HT1080 (cell line): ENCODE measurements around the gene GJB2. TPM values are rescaled to one million over a fixed set of nuclear protein-coding genes. Genes with fewer than 3 reads are reported as not detected.
"Not testable (repeated sequence)": the region's sequence is repeated elsewhere in the genome, so short reads cannot be mapped to it uniquely, and the experiment has no call there.

ENCODE experiments used
- DNase-seq: peaks from one replicate; pipeline ENCODE4 v3.0.0-alpha.2; 2015; ENCODE audit warnings: low read depth
- total RNA-seq: library from RNA; depleted of rRNA; stranded (reverse); fragments of >200 nt; shearing (Covaris generic); gene quantifications from 2 replicates; pipeline ENCODE4 v1.2.3, GENCODE V29; 2014

GJB2 gene
- total RNA-seq, 1 experiment from 2014 or later: 15.5 TPM

- DNase-seq: no peak
These were observed 21.4 kb downstream of the GJB2 start for GRCh38 chr13:20171364-20171763.

GRCh38 chr13:20170921-20171320 is 21.8 kb downstream of the GJB2 start:
- DNase-seq: no peak

- no peak for DNase-seq
These were observed 24.3 kb downstream of the GJB2 start for GRCh38 chr13:20168396-20168795.

GRCh38 chr13:20165417-20166257 is 27.1 kb downstream of the GJB2 start:
- no peak for DNase-seq

GRCh38 chr13:20161951-20162300 is 30.8 kb downstream of the GJB2 start:
- DNase-seq: no peak

- no peak for DNase-seq
These were observed 31.3 kb downstream of the GJB2 start for GRCh38 chr13:20161275-20161950.

GRCh38 chr13:20160306-20161274 is 32.1 kb downstream of the GJB2 start, which contains the start of gene GJA3:
GJA3 (minus strand) TSS chr13:20161052; CDS start chr13:20143288, 17,764 bp downstream.
- peak; percentile 27 for DNase-seq

GRCh38 chr13:20159646-20160305 is 33.0 kb downstream of the GJB2 start:
- DNase-seq: peak; percentile 24

- no peak for DNase-seq
These were observed 35.5 kb downstream of the GJB2 start for GRCh38 chr13:20157151-20157796.

GRCh38 chr13:20156702-20157101 is 36.0 kb downstream of the GJB2 start:
- DNase-seq: no peak

GRCh38 chr13:20153290-20153689 is 39.4 kb downstream of the GJB2 start:
- not testable (repeated sequence) for DNase-seq

GRCh38 chr13:20151612-20152011 is 41.1 kb downstream of the GJB2 start:
- DNase-seq: no peak

- DNase-seq: no peak
These were observed 41.7 kb downstream of the GJB2 start for GRCh38 chr13:20151016-20151415.

- no peak for DNase-seq
These were observed 42.2 kb downstream of the GJB2 start for GRCh38 chr13:20150561-20150960.

GRCh38 chr13:20149762-20150161 is 43.0 kb downstream of the GJB2 start:
- DNase-seq: no peak

- no peak for DNase-seq
These were observed 44.1 kb downstream of the GJB2 start for GRCh38 chr13:20148501-20149183.

GRCh38 chr13:20146381-20146780 is 46.4 kb downstream of the GJB2 start:
- no peak for DNase-seq

GRCh38 chr13:20145521-20145920 is 47.2 kb downstream of the GJB2 start:
- no peak for DNase-seq

- DNase-seq: no peak
These were observed 48.4 kb downstream of the GJB2 start for GRCh38 chr13:20144141-20144850.
